ENCODE measurements around the gene JADE1. TPM values are rescaled to one million over a fixed set of nuclear protein-coding genes. Genes with fewer than 3 reads are reported as not detected.

Gene JADE1
- total RNA-seq, 1 experiment from 2014 or later, result 192 TPM

DNA sequence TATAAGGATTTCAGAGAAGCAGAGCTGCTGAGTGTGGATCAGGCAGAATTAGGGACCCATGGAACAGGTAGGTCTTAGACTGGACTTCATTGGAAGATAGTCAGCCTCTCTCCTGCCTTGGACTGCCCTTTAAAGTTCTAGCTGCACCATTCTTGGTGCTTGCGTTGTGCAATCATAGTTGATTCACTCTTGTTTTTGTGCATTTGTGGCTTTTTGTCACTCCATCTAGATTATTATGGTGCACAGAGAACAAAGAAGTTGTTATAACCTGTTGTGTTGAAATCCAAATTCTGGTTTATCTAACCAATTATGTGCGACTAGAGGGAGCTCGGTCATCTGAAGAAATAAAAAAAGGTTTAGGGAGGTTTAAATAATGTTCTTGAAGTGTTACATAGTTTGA lies 59.3 kb downstream of the JADE1 start:
- no peaks in the 10 kb centered on the region for H3K9me3 Mint-ChIP-seq
- no peak overlapping the region for H2BK120ac ChIP-seq (ENCODE audit: low read depth, low read length, poor library complexity, severe bottlenecking)
- no peak overlapping the region for H3K23ac ChIP-seq (ENCODE audit: insufficient read length, low read depth, low read length)
- peaks cover 9% of the 10 kb centered on the region; the same call in 1 of the 2 replicates for H3K79me2 ChIP-seq (ENCODE audit: insufficient read depth, low read length)
- no peak overlapping the region for H3K14ac ChIP-seq (ENCODE audit: insufficient read depth, low read length)
- no peak overlapping the region for H2BK12ac ChIP-seq (ENCODE audit: insufficient read length, low read depth, low read length)
- no peak overlapping the region for H3K4me3 Mint-ChIP-seq
- TF ChIP-seq, protein P1, sequence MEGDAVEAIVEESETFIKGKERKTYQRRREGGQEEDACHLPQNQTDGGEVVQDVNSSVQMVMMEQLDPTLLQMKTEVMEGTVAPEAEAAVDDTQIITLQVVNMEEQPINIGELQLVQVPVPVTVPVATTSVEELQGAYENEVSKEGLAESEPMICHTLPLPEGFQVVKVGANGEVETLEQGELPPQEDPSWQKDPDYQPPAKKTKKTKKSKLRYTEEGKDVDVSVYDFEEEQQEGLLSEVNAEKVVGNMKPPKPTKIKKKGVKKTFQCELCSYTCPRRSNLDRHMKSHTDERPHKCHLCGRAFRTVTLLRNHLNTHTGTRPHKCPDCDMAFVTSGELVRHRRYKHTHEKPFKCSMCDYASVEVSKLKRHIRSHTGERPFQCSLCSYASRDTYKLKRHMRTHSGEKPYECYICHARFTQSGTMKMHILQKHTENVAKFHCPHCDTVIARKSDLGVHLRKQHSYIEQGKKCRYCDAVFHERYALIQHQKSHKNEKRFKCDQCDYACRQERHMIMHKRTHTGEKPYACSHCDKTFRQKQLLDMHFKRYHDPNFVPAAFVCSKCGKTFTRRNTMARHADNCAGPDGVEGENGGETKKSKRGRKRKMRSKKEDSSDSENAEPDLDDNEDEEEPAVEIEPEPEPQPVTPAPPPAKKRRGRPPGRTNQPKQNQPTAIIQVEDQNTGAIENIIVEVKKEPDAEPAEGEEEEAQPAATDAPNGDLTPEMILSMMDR (conservative IDR thresholded peaks at IDR 0.05), result no peak
- no peak overlapping the region for H3K4me2 ChIP-seq (ENCODE audit: insufficient read depth, insufficient read length, low read length)
- H3K79me1 ChIP-seq (ENCODE audit: insufficient read depth, low read depth, low read length, poor library complexity, severe bottlenecking), result peaks cover 5% of the 10 kb centered on the region
- H3K4me1 ChIP-seq (ENCODE audit: insufficient read depth, low read length), result peaks cover 5% of the 10 kb centered on the region; the same call in 1 of the 2 replicates
- H3K9ac ChIP-seq (ENCODE audit: extremely low read depth, insufficient read length, low read length), result peak overlapping the region; percentile 10
- peaks cover 4% of the 10 kb centered on the region for H3K27me3 Mint-ChIP-seq (ENCODE audit: low read depth)
- peaks cover 64 to 95% (median 91%) of the 10 kb centered on the region in 3 experiments for H3K36me3 Mint-ChIP-seq (ENCODE audit: insufficient read depth in 1 of 3, low read depth in 3 of 3)
- H3K56ac ChIP-seq (ENCODE audit: insufficient read length, low read depth, low read length), result no peak overlapping the region
- no peaks in the 10 kb centered on the region for H3K23me2 ChIP-seq (ENCODE audit: insufficient read length, low read depth, low read length, poor library complexity, severe bottlenecking)
- H3K4me1 Mint-ChIP-seq, result peaks cover 30 to 54% of the 10 kb centered on the region in 2 experiments
- no peak overlapping the region for H3K18ac ChIP-seq (ENCODE audit: insufficient read length, low read depth, low read length)
- no peak overlapping the region for H3T11ph ChIP-seq (ENCODE audit: low read length)
- no peaks in the 10 kb centered on the region for H3K9me3 ChIP-seq (ENCODE audit: control insufficient read depth, low read depth, low read length)
- peaks cover 2% of the 10 kb centered on the region for H4K20me1 ChIP-seq (ENCODE audit: control insufficient read depth, insufficient read depth, insufficient read length)
- no peak overlapping the region for H3K4ac ChIP-seq (ENCODE audit: low read depth, low read length)
- no peaks in the 10 kb centered on the region for H3K27me3 ChIP-seq (ENCODE audit: insufficient read depth, low read length)
- H2BK20ac ChIP-seq (ENCODE audit: low read depth, low read length, poor library complexity, severe bottlenecking), result no peak overlapping the region
- H2BK5ac ChIP-seq (ENCODE audit: insufficient read length, low read length), result no peak overlapping the region
- H4K8ac ChIP-seq (replicated peaks; ENCODE audit: insufficient read length, low read depth, low read length), result no peak overlapping the region
- H4K91ac ChIP-seq (ENCODE audit: insufficient read length, low read depth, low read length), result no peak overlapping the region
- WGBS (ENCODE audit: extremely low coverage, insufficient read length, low lambda C conversion rate), result no CpG with 5 or more reads among the region's 3 CpGs
- H2AFZ ChIP-seq (ENCODE audit: low read length), result no peak overlapping the region
- H2BK15ac ChIP-seq (ENCODE audit: low read depth, low read length), result no peak overlapping the region
- no peak for DNase-seq
- no peak overlapping the region for H3K27ac ChIP-seq (ENCODE audit: insufficient read length, low read depth, low read length)
- no peak overlapping the region for H2AK5ac ChIP-seq (ENCODE audit: insufficient read length, low read length)
- no peak overlapping the region for H4K5ac ChIP-seq (ENCODE audit: insufficient read length, low read depth, low read length)
- peak overlapping the region in 1 of 3 experiments; percentile 77; a peak in 2 of 7 replicates for H3K27ac Mint-ChIP-seq

Measured in H9 (cell line).